NCI-H128 (cell line): ENCODE measurements around the gene KLK13.

ENCODE experiments used
- DNase-seq: peaks from one replicate; lab custom pipeline; 2025; ENCODE audit not compliant: unreplicated experiment; lab: John Stamatoyannopoulos, UW

Gene KLK13

DNA sequence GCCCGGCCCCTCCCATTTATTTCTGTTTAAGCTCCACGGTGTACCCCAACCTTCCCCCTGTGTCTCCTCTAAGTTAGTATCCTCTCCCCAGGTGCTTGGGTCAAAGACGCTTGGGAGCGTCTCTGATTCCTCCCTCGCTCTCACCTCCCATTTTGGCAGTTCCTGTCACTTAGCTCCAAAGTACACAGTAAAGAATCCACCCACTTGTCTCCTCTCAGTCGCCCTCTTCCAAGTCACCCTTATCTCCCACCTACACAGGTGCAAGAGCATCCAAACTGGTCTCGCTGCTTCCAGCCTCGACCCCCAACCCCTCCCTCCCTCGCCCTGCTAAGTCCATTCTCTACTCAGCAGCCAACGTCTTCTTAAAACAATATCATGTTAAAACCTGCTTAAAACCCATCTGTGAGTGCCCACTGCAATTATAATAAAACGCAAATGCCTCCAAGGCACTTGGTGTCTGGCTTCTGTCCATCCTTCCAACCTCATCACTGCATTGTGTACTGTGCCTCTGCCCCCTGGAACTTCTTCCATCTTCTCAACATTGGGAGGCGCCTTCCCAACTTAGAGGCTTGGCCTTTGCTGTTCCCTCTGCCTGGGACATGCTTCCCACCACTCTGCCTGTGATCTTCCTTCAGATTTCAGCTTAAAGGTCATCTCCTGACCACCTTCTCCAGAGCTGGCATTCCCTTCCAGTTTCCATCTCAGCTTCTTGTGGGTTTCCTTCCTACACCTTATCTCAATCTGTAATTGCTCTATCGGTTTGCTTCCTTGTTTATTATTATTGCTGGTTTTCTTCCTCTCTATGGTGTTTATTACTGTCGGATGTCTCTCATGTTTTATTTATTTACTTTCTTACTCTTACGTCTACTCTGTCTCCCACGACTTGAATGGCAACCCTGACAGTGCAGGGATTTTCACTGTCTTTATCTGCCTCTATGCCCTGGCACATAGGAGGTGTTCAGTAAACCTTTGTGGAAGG lies 27.3 kb upstream of the KLK13 start:
- DNase-seq, result no peak

- no peak for DNase-seq
Measured at GRCh38 chr19:51091126-51091525, 26.2 kb upstream of the KLK13 start.

GRCh38 chr19:51090471-51090870 lies 25.6 kb upstream of the KLK13 start:
- DNase-seq, result no peak

- DNase-seq, result no peak
Measured at GRCh38 chr19:51089786-51090185, 24.9 kb upstream of the KLK13 start.

- no peak for DNase-seq
Measured at GRCh38 chr19:51086153-51086850, 21.4 kb upstream of the KLK13 start.

DNA sequence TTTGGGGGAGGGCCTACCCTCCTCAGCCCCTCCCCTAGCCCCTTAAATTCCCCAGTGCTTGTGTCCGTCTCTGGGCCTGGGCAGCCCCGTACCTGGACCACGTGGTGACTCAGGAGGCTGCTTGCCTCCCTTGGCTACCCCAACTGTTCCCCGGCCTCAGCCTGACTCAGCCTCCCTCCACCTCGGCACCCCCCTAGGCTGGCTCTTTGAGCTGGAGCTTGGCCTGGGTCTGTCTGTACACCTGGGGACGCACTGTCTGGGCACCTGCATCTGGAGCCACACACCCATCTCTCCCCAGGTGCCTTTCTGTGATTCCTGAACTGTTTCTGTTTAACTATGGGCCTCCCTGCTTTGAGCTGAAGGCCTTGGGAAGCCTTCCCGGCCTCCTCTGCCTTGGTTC lies 19.6 kb upstream of the KLK13 start:
- DNase-seq, result no peak

GRCh38 chr19:51083783-51084182 lies 18.9 kb upstream of the KLK13 start:
- DNase-seq, result no peak

- DNase-seq, result no peak
Measured at GRCh38 chr19:51083181-51083580, 18.3 kb upstream of the KLK13 start.

DNA sequence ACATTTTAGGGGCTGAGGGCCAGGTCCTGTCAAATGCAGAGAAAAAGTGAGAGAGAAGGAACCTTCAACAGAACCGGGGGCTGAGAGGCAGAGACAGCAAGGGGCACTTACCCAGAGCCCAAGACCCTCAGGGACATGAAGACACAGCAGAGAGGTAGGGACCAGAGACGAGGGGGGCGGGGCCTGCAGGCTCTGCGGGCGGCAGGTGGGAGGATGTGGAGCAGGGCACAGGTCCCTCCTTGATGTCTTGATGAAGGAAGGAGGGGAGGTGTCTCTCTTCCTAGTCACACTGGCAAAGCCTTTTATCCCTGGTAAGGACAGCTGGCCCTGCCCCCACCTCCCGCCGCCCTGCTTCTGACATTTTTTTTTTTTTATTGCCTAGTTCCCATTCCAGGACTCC lies 17.7 kb upstream of the KLK13 start, which contains the start of gene KLK14:
Gene KLK14 (minus strand): TSS at position 277 of the 400 bp plus-strand sequence. CDS start 273 bp downstream, at position 4.
- DNase-seq, result no peak

- no peak for DNase-seq
Measured at GRCh38 chr19:51081476-51081875, 16.6 kb upstream of the KLK13 start.

DNA sequence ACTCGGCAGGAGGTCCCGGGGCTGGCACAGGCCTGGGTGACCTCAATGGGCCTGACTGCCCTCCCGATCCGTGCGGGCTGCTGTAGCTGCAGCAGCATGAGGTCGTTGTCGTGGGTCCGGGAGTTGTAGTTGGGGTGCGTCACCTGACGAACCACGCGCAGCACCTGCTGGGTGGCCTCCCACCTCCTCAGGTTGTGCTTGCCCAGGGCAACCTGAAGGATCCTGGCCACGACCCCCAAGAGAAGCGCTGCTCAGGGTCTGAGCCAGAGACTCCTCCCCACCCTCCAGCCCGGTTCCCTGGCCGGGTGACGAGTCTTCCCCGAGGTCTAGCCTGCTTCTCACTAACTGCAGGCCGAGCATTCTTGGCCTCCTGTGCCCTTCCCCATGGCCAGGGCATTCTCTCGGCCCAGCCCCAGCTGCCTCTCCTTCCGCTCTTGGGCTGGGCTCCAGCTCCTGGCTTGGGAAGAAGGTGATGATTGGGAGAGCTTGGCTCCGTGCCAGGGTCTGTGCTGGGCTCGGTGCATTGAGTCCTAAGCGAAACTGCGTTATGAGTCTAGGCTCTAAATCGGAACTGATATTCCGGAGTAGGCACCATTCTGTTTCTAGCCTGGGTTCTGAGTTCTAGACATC lies 14.7 kb upstream of the KLK13 start:
- no peak for DNase-seq

DNA sequence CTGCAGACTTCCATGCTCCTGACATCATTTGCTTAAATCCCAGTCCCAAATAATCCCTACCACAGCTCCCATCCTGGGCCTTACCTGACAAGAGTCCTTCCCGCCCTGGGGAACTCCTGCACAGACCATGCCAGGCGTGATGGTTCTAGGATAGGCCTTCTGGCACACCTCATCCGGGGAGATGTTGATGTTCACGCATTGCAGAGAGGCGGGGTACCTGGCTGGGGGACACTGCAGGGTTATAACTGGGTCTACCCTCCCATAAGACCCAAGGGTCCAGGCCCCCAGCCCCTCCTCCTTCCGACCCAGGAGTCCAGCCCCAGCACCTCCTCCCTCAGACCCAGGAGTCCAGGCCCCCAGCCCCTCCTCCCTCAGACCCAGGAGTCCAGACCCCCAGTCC lies 13.8 kb upstream of the KLK13 start:
- no peak for DNase-seq

GRCh38 chr19:51078104-51078503 lies 13.2 kb upstream of the KLK13 start:
- DNase-seq, result no peak

DNA sequence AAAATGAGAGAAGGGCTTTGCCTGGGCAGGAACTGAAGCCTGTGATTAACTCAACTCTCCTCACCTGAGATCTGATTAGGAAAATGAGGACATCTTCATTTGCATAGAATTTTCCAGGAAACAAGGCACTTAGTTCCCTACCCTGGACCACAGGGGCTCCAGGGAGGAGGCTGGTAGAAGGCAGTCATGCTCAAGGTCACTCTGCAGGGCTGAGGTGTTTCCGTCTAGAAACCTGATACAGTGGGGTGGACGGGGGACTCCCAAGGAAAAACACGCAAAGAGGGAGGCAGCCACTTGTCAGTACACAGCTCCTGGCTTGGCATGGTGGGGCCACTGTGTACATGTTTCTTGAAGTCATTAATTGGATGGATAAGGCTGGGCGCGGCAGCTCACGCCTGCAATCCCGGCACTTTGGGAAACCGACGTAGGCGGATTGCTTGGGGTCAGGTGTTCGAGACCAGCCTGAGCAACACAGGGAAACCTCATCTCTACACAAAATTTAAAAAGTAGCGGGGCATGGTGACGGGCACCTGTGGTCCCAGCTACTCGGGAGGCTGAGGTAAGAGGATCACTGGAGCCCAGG lies 11.8 kb upstream of the KLK13 start:
- DNase-seq, result no peak

DNA sequence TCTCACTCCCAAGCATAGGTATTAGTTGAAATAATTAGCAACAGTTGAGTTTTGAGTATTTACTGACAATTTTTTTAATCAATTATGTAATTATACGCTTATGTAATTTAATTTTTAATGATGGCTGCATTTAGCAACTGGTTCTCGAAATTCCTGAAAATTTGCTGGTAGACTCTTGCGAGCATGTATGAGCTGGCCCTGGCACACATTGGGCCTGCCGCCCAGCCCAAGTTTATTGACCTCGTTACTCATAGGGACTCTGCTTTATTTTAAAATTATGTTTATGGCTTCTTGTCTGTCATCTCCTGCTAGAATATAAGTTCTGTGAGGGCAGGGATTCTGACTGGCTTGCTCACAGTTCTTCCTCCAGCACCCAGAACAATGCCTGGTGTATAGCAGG lies 11.1 kb upstream of the KLK13 start:
- DNase-seq, result no peak

DNA sequence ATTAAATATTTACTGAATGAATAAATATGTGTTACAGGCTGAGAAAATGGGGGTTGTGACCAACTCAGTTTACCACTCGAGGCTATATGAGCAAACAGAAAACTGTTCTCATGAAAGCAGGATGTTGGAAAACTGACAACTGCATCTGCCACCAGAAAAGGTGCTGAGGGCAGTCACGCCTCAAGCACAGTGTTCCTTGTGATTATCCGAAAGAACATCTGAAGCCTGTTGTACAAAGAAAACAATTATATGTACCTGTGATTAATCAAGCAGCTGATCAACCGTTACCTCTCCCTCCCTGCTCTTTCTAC lies 6.2 kb upstream of the KLK13 start:
- no peak for DNase-seq

- no peak for DNase-seq
Measured at GRCh38 chr19:51070334-51071094, 5.6 kb upstream of the KLK13 start.

- no peak for DNase-seq
Measured at GRCh38 chr19:51066393-51067186, 1.7 kb upstream of the KLK13 start.

GRCh38 chr19:51065221-51065960 lies 499 bp upstream of the KLK13 start:
- DNase-seq, result no peak
